IMR-90 (cell line): ENCODE measurements around the gene CD69. TPM values are rescaled to one million over a fixed set of nuclear protein-coding genes. Genes with fewer than 3 reads are reported as not detected.

Experiments used
- ATAC-seq: fragments of 200-7000 bp; cut with Tn5 transposase; 2 replicates; pipeline ENCODE4 v1.9.1; 2020; ENCODE audit warnings: low read depth, mild to moderate bottlenecking, moderate library complexity
- BruUV-seq: library from RNA; stranded (reverse); fragments of 400-500 nt; replicated peaks from 2 replicates; lab custom pipeline; 2021; lab: Mats Ljungman, UMichigan
- CTCF ChIA-PET: fragments of 300-600 bp; formaldehyde crosslinking; extraction: SDS; loops from one replicate; lab custom pipeline; 2021; ENCODE audit warnings: antibody characterized with exemption; lab: Yijun Ruan, JAX
- POLR2A ChIA-PET: fragments of 300-600 bp; sonication (Branson Sonifier 250); formaldehyde crosslinking; loops from one replicate; lab custom pipeline; 2022; ENCODE audit warnings: antibody characterized with exemption; ENCODE audit not compliant: unreplicated experiment; lab: Charles Lee
- DNase-seq: peaks from one replicate; pipeline ENCODE4 v3.0.0; 2013
- H2AFZ ChIP-seq: replicated peaks from 2 replicates; pipeline ENCODE3; 2013; ENCODE audit warnings: low read length, mild to moderate bottlenecking; ENCODE audit not compliant: poor library complexity
- H2AK5ac ChIP-seq: 2 replicates; pipeline ENCODE4 v1.6.1; 2013; ENCODE audit warnings: low read depth, low read length, inconsistent platforms
- H2AK9ac ChIP-seq: replicated peaks from 2 replicates; pipeline ENCODE3; 2013; ENCODE audit warnings: mild to moderate bottlenecking, low read depth, low read length, moderate library complexity; ENCODE audit not compliant: poor library complexity
- H2BK120ac ChIP-seq: 2 replicates; pipeline ENCODE4 v1.6.1; 2013; ENCODE audit warnings: low read depth, low read length, inconsistent platforms
- H2BK15ac ChIP-seq: 3 replicates; pipeline ENCODE4 v1.6.1; 2013; ENCODE audit warnings: low read depth, low read length, inconsistent platforms
- H2BK20ac ChIP-seq: 2 replicates; pipeline ENCODE4 v1.6.1; 2013; ENCODE audit warnings: low read depth, mild to moderate bottlenecking, inconsistent platforms, low read length, moderate library complexity
- H2BK5ac ChIP-seq: 2 replicates; pipeline ENCODE4 v1.6.1; 2013; ENCODE audit warnings: mild to moderate bottlenecking, low read depth, low read length, inconsistent platforms; ENCODE audit not compliant: poor library complexity, severe bottlenecking
- H3K14ac ChIP-seq: replicated peaks from 2 replicates; pipeline ENCODE4 v1.6.1; 2013; ENCODE audit warnings: low read depth, low read length, inconsistent platforms
- H3K18ac ChIP-seq: 2 replicates; pipeline ENCODE4 v1.6.1; 2013; ENCODE audit warnings: low read depth, low read length, control low read depth
- H3K23ac ChIP-seq: 2 replicates; pipeline ENCODE4 v1.6.1; 2013; ENCODE audit warnings: low read depth, low read length, inconsistent platforms
- H3K27ac ChIP-seq: 2 replicates; pipeline ENCODE4 v1.5.1; 2013; ENCODE audit warnings: mild to moderate bottlenecking, control low read depth, low read length; ENCODE audit not compliant: insufficient read depth
- H3K27me3 ChIP-seq: 2 replicates; pipeline ENCODE4 v1.6.1; 2013; ENCODE audit warnings: low read length; ENCODE audit not compliant: control insufficient read depth, insufficient read depth
- H3K36me3 ChIP-seq: 2 replicates; pipeline ENCODE4 v1.6.1; 2013; ENCODE audit warnings: low read length, mixed read lengths; ENCODE audit not compliant: control insufficient read depth, insufficient read depth
- H3K4ac ChIP-seq: 2 replicates; pipeline ENCODE4 v1.6.1; 2013; ENCODE audit warnings: low read depth, low read length, inconsistent platforms
- H3K4me1 ChIP-seq: 2 replicates; pipeline ENCODE4 v1.6.1; 2013; ENCODE audit warnings: low read length, mixed read lengths; ENCODE audit not compliant: control insufficient read depth, insufficient read depth
- H3K4me2 ChIP-seq: 2 replicates; pipeline ENCODE4 v1.6.1; 2013; ENCODE audit warnings: low read depth, mild to moderate bottlenecking, control low read depth, low read length, moderate library complexity
- H3K4me3 ChIP-seq: 2 replicates; pipeline ENCODE4 v1.5.1; 2013; ENCODE audit warnings: low read depth, mild to moderate bottlenecking, control low read depth, low read length, moderate library complexity; ENCODE audit not compliant: insufficient read depth
- H3K56ac ChIP-seq: 2 replicates; pipeline ENCODE4 v1.6.1; 2013; ENCODE audit warnings: low read length, inconsistent platforms; ENCODE audit not compliant: insufficient read depth; ENCODE audit errors: extremely low read depth
- H3K79me1 ChIP-seq, 2 experiments: 2 replicates each; pipeline ENCODE4 v1.6.1; 2013; ENCODE audit warnings: low read length in 2 of 2, inconsistent platforms in 1 of 2, low read depth in 1 of 2
- H3K9ac ChIP-seq: 2 replicates; pipeline ENCODE4 v1.6.1; 2013; ENCODE audit warnings: low read depth, low read length, control low read depth
- H3K9me1 ChIP-seq: 2 replicates; pipeline ENCODE4 v1.6.1; 2013; ENCODE audit warnings: low read length, inconsistent platforms; ENCODE audit not compliant: insufficient read depth
- H3K9me3 ChIP-seq: 2 replicates; pipeline ENCODE4 v1.6.1; 2013; ENCODE audit warnings: low read length; ENCODE audit not compliant: control insufficient read depth, insufficient read depth
- H4K20me1 ChIP-seq: 2 replicates; pipeline ENCODE4 v1.6.1; 2013; ENCODE audit warnings: low read length, inconsistent platforms; ENCODE audit not compliant: insufficient read depth
- H4K5ac ChIP-seq: 2 replicates; pipeline ENCODE4 v1.6.1; 2013; ENCODE audit warnings: mild to moderate bottlenecking, low read depth, low read length, control low read depth
- H4K8ac ChIP-seq, 2 experiments: 2 replicates each; pipeline ENCODE4 v1.6.1; 2013; ENCODE audit warnings: low read depth in 2 of 2, low read length in 2 of 2, control low read depth in 1 of 2, inconsistent platforms in 1 of 2
- H4K91ac ChIP-seq: 2 replicates; pipeline ENCODE4 v1.6.1; 2013; ENCODE audit warnings: low read depth, low read length, inconsistent platforms; ENCODE audit not compliant: insufficient read depth
- CTCF ChIP-seq: conservative IDR thresholded peaks from 2 replicates; pipeline ENCODE4 v1.5.1; 2012; ENCODE audit warnings: mild to moderate bottlenecking, low read depth, low read length, improper control_type of control experiment
- MAFK ChIP-seq: IDR thresholded peaks from 2 replicates; pipeline ENCODE4 v1.6.1; 2012; ENCODE audit warnings: low read depth, low read length, improper control_type of control experiment
- WGBS, 2 experiments: methylation state at CpG; one replicate each; pipeline versions ENCODE4 v1.1.5 to v1.1.7; 2013; ENCODE audit warnings: missing lambda C conversion rate in 2 of 2; ENCODE audit not compliant: insufficient read length in 1 of 2; ENCODE audit errors: extremely low coverage in 2 of 2; 5-methylcytosine and 5-hydroxymethylcytosine counted together
- dilution Hi-C: fragments of 300-500 bp; cut with HindIII; formaldehyde crosslinking; loops from one replicate; pipeline ENCODE4 v1.14.3; 2018; ENCODE audit warnings: low sequenced_read_pairs; ENCODE audit not compliant: unreplicated experiment
- in situ Hi-C: fragments of 300-500 bp; cut with MboI; formaldehyde crosslinking; loops from 3 replicates; pipeline ENCODE4 v1.14.3; 2019; ENCODE audit warnings: low sequenced_read_pairs, inconsistent platforms, mixed read lengths
- intact Hi-C: fragments of 100-400 bp; cut with micrococcal nuclease; formaldehyde crosslinking; loops from 2 replicates; pipeline ENCODE4 v1.10.0; 2022
- polyA plus RNA-seq, 3 experiments: library from polyadenylated mRNA; depleted of rRNA; stranded (reverse); fragments of >200 nt; gene quantifications; 2 replicates each; pipeline ENCODE4 v1.2.3, GENCODE V29; 2012; ENCODE audit warnings: low replicate concordance in 1 of 3
- total RNA-seq: library from RNA; depleted of rRNA; stranded (reverse); fragments of >200 nt; gene quantifications from 2 replicates; pipeline ENCODE4 v1.2.3, GENCODE V29; 2012

CD69 gene
- total and polyA plus RNA-seq, 2 of the 4 experiments (the other 2 are of a cell fraction) = not detected

GRCh38 chr12:9755567-9755966 lies 5.1 kb downstream of the CD69 start:
- dilution Hi-C loops = no loop called here
- Histone ChIP-seq H3K56ac (no peak overlapping the region), H2AK5ac (no peak overlapping the region), H4K20me1 (no peaks in the 10 kb centered on the region), H3K4me2 (no peak overlapping the region), H2BK15ac (no peak overlapping the region), H2AFZ (no peak overlapping the region), H3K4ac (no peak overlapping the region), H3K27me3 (no peaks in the 10 kb centered on the region), H3K4me1 (no peaks in the 10 kb centered on the region), H3K79me1 (no peaks in the 10 kb centered on the region), H3K27ac (no peak overlapping the region), H3K9me1 (no peaks in the 10 kb centered on the region), H2AK9ac (no peak overlapping the region), H4K5ac (no peak overlapping the region), H3K23ac (no peak overlapping the region), H3K18ac (no peak overlapping the region), H4K8ac (no peak overlapping the region), H3K36me3 (no peaks in the 10 kb centered on the region), H4K91ac (no peak overlapping the region), H3K9ac (no peak overlapping the region), H3K9me3 (no peaks in the 10 kb centered on the region), H3K4me3 (no peak overlapping the region), H3K14ac (no peak overlapping the region), H2BK120ac (no peak overlapping the region), H2BK20ac (no peak overlapping the region), H2BK5ac (no peak overlapping the region)
- ChIA-PET POLR2A (no interaction called here), CTCF (interaction anchor here (0.6 to 1.4 kb wide), 2 partner anchors 20 to 42 kb away, joined by 5 read pairs; no protein-coding TSS in a partner anchor)
- in situ Hi-C loops = no loop called here
- BruUV-seq = no TSS peak
- WGBS, 2 experiments = no CpG with 5 or more reads among the region's 2 CpGs
- TF ChIP-seq CTCF (no peak), MAFK (no peak)
- ATAC-seq = no peak
- no peak for DNase-seq
- intact Hi-C loops = no loop called here
